Hepatocyte (in vitro differentiated cells): ENCODE data around the gene DCC.

Source experiments
- CTCF ChIP-seq: fragments of 200-600 bp; sonication (generic); IDR thresholded peaks from 2 replicates; pipeline ENCODE4 v1.5.1; 2016; ENCODE audit warnings: antibody characterized with exemption, mild to moderate bottlenecking; ENCODE audit not compliant: poor library complexity
- EZH2 ChIP-seq: fragments of 200-600 bp; sonication (generic); IDR thresholded peaks from 2 replicates; pipeline ENCODE4 v1.6.1; 2016; ENCODE audit warnings: antibody characterized with exemption, mild to moderate bottlenecking, borderline replicate concordance

GRCh38 chr18:52363861-52364260 is 23.9 kb downstream of the DCC start:
- TF ChIP-seq CTCF (no peak), EZH2 (no peak)
